OCI-LY1 (cell line): Measurements from ENCODE around the gene LDLRAD4.

Experiments used
- H2AFZ ChIP-seq: fragments of 200-600 bp; sonication (generic), shearing (Covaris generic); 2 replicates; pipeline ENCODE4 v1.6.0; 2014; ENCODE audit warnings: antibody characterized with exemption, mild to moderate bottlenecking, low read length
- H3F3A ChIP-seq: fragments of 200-600 bp; sonication (generic), shearing (Covaris generic); 2 replicates; pipeline ENCODE4 v1.6.0; 2014; ENCODE audit warnings: mild to moderate bottlenecking, antibody characterized with exemption, low read length, moderate library complexity; ENCODE audit not compliant: insufficient read depth
- H3K27ac ChIP-seq: fragments of 200-600 bp; sonication (generic); 2 replicates; pipeline ENCODE4 v1.5.1; 2014; ENCODE audit warnings: low read length, mixed run types, mild to moderate bottlenecking, low read depth; ENCODE audit not compliant: poor library complexity, severe bottlenecking
- H3K27me3 ChIP-seq: fragments of 200-600 bp; sonication (generic); 2 replicates; pipeline ENCODE4 v1.6.0; 2014; ENCODE audit warnings: antibody characterized with exemption, mild to moderate bottlenecking, low read length, moderate library complexity; ENCODE audit not compliant: insufficient read depth
- H3K36me3 ChIP-seq: fragments of 200-600 bp; sonication (generic); 2 replicates; pipeline ENCODE4 v1.6.1; 2014; ENCODE audit warnings: mild to moderate bottlenecking, antibody characterized with exemption, low read length, moderate library complexity, mixed read lengths; ENCODE audit not compliant: insufficient read depth
- H3K4me1 ChIP-seq: fragments of 200-600 bp; sonication (generic); 2 replicates; pipeline ENCODE4 v1.5.1; 2014; ENCODE audit warnings: mild to moderate bottlenecking, low read length, moderate library complexity; ENCODE audit not compliant: insufficient read depth, severe bottlenecking
- H3K4me2 ChIP-seq: fragments of 200-600 bp; sonication (generic), shearing (Covaris generic); 2 replicates; pipeline ENCODE4 v1.6.1; 2014; ENCODE audit warnings: low read length
- H3K4me3 ChIP-seq: fragments of 200-600 bp; sonication (generic); 2 replicates; pipeline ENCODE4 v1.5.1; 2014; ENCODE audit warnings: low read length, low read depth, mild to moderate bottlenecking, mixed read lengths; ENCODE audit not compliant: poor library complexity, severe bottlenecking
- H3K79me2 ChIP-seq: fragments of 200-600 bp; shearing (Covaris generic); 2 replicates; pipeline ENCODE4 v1.6.1; 2016; ENCODE audit warnings: mixed run types, low read length, mixed read lengths; ENCODE audit not compliant: insufficient read depth
- H3K9ac ChIP-seq: fragments of 200-600 bp; sonication (generic), shearing (Covaris generic); 2 replicates; pipeline ENCODE4 v1.6.1; 2014; ENCODE audit warnings: mild to moderate bottlenecking, low read length, mixed read lengths
- H3K9me2 ChIP-seq: fragments of 200-600 bp; sonication (generic), shearing (Covaris generic); 2 replicates; pipeline ENCODE4 v1.6.1; 2014; ENCODE audit warnings: low read depth, mild to moderate bottlenecking, low read length, mixed read lengths
- H3K9me3 ChIP-seq: fragments of 200-600 bp; shearing (Covaris generic); 2 replicates; pipeline ENCODE4 v1.6.1; 2014; ENCODE audit warnings: low read length, mixed read lengths
- H4K20me1 ChIP-seq: fragments of 200-600 bp; sonication (generic), shearing (Covaris generic); 2 replicates; pipeline ENCODE4 v1.6.0; 2016; ENCODE audit warnings: mild to moderate bottlenecking, low read length; ENCODE audit not compliant: insufficient read depth
- CTCF ChIP-seq: fragments of 200-600 bp; sonication (generic), shearing (Covaris generic); IDR thresholded peaks from 2 replicates; pipeline ENCODE4 v1.5.1; 2017; ENCODE audit warnings: mild to moderate bottlenecking, antibody characterized with exemption, low read length, moderate library complexity, mixed read lengths
- EZH2 ChIP-seq: fragments of 200-600 bp; sonication (generic), shearing (Covaris generic); IDR thresholded peaks from 2 replicates; pipeline ENCODE4 v1.8.0; 2017; ENCODE audit warnings: borderline replicate concordance, mixed run types, mild to moderate bottlenecking, antibody characterized with exemption, low read length, moderate library complexity, mixed read lengths

Gene LDLRAD4

DNA sequence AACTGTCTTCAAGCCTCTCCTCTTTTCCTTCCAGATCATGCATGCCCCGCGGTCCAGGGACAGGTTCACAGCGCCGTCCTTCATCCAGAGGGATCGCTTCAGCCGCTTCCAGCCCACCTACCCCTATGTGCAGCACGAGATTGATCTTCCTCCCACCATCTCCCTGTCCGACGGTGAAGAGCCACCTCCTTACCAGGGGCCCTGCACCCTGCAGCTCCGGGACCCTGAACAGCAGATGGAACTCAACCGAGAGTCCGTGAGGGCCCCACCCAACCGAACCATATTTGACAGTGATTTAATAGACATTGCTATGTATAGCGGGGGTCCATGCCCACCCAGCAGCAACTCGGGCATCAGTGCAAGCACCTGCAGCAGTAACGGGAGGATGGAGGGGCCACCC lies 426.5 kb downstream of the LDLRAD4 start:
- H3K36me3 ChIP-seq: peaks cover 67% of the 10 kb centered on the region
- no peaks in the 10 kb centered on the region for H3K27me3 ChIP-seq
- no peaks in the 10 kb centered on the region for H4K20me1 ChIP-seq
- H3K9me2 ChIP-seq: no peaks in the 10 kb centered on the region
- H2AFZ ChIP-seq: no peak overlapping the region
- no peak overlapping the region for H3K4me2 ChIP-seq
- H3K9ac ChIP-seq: no peak overlapping the region
- H3K9me3 ChIP-seq: no peaks in the 10 kb centered on the region
- TF ChIP-seq EZH2: no peak
- TF ChIP-seq CTCF: no peak
- no peaks in the 10 kb centered on the region for H3K4me1 ChIP-seq
- H3K27ac ChIP-seq: no peak overlapping the region
- H3K79me2 ChIP-seq: no peaks in the 10 kb centered on the region
- 0 out of 2 replicates have a peak, but pooled peaks cover 3% of the 10 kb centered on the region for H3F3A ChIP-seq
- no peak overlapping the region for H3K4me3 ChIP-seq

DNA sequence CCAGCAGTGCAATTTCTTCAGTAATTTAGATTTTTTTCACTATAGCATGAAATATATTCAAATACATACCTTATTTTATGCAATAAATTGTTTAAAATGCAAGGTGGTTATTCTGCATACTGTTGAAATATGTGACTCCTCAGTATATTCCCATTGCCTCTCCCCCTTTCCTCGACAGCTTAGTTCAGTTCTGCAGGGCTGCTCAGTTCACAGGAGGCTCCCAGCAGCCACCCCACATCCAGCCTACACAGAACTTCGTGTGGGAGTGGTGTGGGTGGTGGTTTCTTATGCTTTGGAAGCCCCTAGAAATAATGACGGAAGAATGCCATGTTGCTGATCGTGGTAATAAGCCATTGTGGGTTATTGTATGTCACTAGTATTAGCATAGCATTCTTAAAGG lies 428.1 kb downstream of the LDLRAD4 start:
- Histone ChIP-seq H3K4me2 (no peak overlapping the region), H3K4me3 (no peak overlapping the region), H3K4me1 (no peaks in the 10 kb centered on the region), H3K9me3 (no peaks in the 10 kb centered on the region), H3K9me2 (no peaks in the 10 kb centered on the region), H3K79me2 (no peaks in the 10 kb centered on the region), H3F3A (0 out of 2 replicates have a peak, but pooled peaks cover 3% of the 10 kb centered on the region), H4K20me1 (no peaks in the 10 kb centered on the region), H3K9ac (no peak overlapping the region), H3K36me3 (peaks cover 53% of the 10 kb centered on the region), H3K27ac (no peak overlapping the region), H3K27me3 (no peaks in the 10 kb centered on the region), H2AFZ (no peak overlapping the region)
- no peak for TF ChIP-seq CTCF
- no peak for TF ChIP-seq EZH2

DNA sequence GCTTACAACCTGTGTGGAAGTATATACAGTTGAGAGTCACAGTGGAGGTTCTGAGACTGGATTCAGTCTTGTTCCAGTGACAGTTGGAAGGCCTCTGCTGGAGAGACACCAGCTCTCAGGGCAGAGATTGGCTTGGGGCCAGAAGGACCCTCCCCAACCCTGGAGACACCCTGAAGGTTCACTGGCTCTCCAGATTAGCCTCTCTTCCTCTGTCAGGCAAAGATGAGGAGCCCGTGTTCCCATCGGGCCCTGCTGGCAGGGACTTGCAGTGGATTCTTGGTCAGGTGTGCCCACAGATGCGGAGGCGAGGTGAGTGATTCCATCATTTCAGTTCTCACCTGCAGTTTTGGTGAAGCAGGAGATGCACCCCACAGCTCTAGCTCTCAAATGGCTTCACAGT lies 429.2 kb downstream of the LDLRAD4 start:
- H3K9ac ChIP-seq: no peak overlapping the region
- H3F3A ChIP-seq: 0 out of 2 replicates have a peak, but pooled peaks cover 3% of the 10 kb centered on the region
- H4K20me1 ChIP-seq: no peaks in the 10 kb centered on the region
- no peaks in the 10 kb centered on the region for H3K27me3 ChIP-seq
- H3K4me3 ChIP-seq: no peak overlapping the region
- no peak overlapping the region for H3K27ac ChIP-seq
- no peaks in the 10 kb centered on the region for H3K79me2 ChIP-seq
- H3K36me3 ChIP-seq: peaks cover 42% of the 10 kb centered on the region
- no peak overlapping the region for H2AFZ ChIP-seq
- no peaks in the 10 kb centered on the region for H3K4me1 ChIP-seq
- H3K4me2 ChIP-seq: no peak overlapping the region
- TF ChIP-seq CTCF: no peak
- no peak for TF ChIP-seq EZH2
- no peaks in the 10 kb centered on the region for H3K9me3 ChIP-seq
- H3K9me2 ChIP-seq: no peaks in the 10 kb centered on the region
